LNCaP clone FGC (cell line): ENCODE data around the gene NRCAM.

Source experiments
- DNase-seq: peaks from one replicate; pipeline ENCODE4 v3.0.0-alpha.2; 2011; ENCODE audit warnings: low read depth
- H3K4me3 ChIP-seq: 2 replicates; pipeline ENCODE4 v1.5.1; 2011; ENCODE audit warnings: mild to moderate bottlenecking, low read depth, low read length, control low read depth
- TF ChIP-seq, protein P1 (sequence below): IDR thresholded peaks from 2 replicates; pipeline ENCODE4 v1.5.1; 2012; ENCODE audit warnings: mild to moderate bottlenecking; ENCODE audit not compliant: control insufficient read depth, insufficient read depth; ENCODE audit errors: extremely low read depth

Gene NRCAM

DNA sequence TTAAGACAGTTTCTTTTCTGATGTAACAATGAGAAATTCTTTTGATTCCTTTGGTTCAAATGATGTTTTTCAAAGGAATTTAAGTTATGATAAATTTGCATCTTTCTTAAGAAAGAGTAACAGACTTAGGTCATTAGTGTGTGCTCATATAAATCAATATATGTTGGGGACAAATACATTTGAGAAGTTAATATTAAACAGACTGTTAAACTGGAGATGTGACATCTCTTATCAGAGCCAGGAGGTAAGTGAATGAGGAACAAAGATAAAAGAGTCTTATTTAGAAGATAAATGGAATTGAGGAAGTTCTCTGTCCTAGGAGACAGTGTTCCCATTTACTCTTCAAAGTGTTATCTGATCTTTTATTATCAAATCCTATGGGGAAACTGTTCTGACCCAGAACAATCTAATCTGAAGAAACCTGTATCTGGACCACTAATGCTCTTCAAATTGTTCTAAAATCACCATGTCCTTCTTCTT, 221.2 kb downstream of the NRCAM start:
- DNase-seq = no peak
- TF ChIP-seq, protein P1, sequence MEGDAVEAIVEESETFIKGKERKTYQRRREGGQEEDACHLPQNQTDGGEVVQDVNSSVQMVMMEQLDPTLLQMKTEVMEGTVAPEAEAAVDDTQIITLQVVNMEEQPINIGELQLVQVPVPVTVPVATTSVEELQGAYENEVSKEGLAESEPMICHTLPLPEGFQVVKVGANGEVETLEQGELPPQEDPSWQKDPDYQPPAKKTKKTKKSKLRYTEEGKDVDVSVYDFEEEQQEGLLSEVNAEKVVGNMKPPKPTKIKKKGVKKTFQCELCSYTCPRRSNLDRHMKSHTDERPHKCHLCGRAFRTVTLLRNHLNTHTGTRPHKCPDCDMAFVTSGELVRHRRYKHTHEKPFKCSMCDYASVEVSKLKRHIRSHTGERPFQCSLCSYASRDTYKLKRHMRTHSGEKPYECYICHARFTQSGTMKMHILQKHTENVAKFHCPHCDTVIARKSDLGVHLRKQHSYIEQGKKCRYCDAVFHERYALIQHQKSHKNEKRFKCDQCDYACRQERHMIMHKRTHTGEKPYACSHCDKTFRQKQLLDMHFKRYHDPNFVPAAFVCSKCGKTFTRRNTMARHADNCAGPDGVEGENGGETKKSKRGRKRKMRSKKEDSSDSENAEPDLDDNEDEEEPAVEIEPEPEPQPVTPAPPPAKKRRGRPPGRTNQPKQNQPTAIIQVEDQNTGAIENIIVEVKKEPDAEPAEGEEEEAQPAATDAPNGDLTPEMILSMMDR = no peak

DNA sequence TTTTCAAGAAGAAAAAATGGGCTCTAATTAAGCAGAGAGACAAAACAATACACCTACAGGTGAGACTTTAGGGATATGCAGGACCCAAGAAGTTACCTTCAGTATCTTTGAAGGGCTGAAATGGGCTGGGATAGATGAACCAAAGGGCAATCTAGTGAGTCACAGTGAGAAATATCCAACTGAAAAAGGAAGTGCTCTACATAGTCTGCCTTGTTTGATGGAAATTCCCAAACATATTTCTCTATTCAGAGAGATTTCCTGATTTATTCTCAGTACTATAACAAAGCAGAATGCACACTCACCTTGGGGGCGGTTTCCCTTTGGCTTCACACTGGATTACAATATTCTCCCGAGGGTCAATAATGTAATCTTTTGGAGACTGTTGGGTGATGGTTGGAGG, 222.0 kb downstream of the NRCAM start:
- H3K4me3 ChIP-seq = no peak overlapping the region
- TF ChIP-seq, protein P1 = no peak
- DNase-seq = no peak

More for the DNA sequence above, 221.2 kb downstream of the NRCAM start:
- H3K4me3 ChIP-seq = no peak overlapping the region

DNA sequence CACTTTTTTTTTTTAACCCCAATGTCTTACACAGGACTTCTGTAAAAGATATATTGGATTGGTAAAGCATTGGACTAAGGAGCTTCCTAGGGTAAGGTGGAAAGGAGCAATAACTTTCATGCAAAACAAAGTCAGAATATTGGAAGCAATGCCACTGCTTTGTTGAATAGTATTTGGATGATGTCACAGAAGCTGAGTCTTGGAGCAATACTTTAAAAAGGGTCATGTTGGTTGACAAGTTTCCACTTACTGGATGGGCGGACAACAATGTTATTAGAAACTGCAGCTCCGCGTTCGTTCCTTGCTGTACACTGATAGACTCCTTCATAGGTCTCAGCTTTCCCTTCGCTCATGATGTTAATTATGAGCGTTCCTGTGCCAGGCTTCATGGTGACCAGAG, 224.2 kb downstream of the NRCAM start:
- no peak overlapping the region for H3K4me3 ChIP-seq
- TF ChIP-seq, protein P1 = no peak
- DNase-seq = no peak

DNA sequence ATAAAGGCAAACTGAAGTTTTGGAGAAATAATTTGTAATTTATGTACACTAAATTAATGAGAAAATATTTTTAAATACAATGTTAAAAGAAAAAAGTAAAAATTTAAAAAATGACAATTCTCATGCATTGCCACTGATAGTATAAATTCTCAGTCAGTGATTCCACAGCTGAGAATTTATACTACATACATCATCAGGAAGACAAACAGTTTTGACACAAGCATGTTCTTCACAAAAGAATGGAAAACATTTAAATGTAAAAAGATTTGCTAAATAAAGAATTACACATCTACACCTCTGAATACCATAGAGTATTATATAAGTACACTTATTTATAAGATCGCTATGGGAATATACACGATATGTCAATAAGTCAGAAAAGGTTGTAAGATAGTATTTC, 225.0 kb downstream of the NRCAM start:
- no peak for DNase-seq
- TF ChIP-seq, protein P1 = no peak
- no peak overlapping the region for H3K4me3 ChIP-seq

DNA sequence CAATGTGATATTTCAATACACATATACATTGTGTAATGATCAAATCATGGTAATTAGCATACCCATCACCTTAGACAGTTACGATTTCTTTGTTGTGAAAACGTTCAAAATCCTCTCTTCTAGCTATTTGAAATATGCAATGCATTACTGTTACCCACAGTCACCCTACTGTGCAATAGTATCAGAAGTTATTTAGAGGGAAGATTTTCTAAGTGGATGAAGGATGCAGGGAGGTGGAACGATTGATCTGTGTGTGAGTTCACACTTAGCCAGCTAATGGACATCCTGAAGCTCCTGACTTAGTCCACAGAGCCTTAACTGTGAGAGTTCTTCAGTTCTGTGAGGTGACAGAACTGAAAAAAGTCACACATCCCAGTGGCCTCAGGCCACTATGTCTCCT, 228.9 kb downstream of the NRCAM start:
- TF ChIP-seq, protein P1 = no peak
- no peak for DNase-seq
- H3K4me3 ChIP-seq = no peak overlapping the region

DNA sequence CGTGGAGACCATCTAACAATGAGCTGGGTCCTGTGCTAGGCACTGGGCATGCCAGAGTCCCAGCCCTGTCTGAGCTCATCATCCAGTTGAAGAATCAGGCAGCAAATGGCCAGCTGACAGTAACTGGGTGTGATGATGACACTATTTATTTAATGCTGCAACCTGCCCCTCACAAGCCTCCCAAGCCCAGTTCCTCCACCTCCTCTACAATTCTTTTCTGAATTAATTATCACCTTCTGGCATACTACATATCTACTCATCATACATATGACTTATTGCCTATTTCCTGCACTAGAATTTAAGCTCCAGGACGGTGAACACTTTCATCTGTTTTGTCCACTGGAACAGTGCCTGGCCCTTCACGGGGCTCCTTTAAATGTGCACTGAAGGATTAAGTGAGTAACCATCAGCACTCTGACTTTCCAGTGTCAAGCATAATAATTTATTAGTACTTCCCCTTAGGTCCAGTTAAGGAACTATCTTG, 229.4 kb downstream of the NRCAM start:
- DNase-seq = no peak
- no peak overlapping the region for H3K4me3 ChIP-seq
- TF ChIP-seq, protein P1 = no peak

DNA sequence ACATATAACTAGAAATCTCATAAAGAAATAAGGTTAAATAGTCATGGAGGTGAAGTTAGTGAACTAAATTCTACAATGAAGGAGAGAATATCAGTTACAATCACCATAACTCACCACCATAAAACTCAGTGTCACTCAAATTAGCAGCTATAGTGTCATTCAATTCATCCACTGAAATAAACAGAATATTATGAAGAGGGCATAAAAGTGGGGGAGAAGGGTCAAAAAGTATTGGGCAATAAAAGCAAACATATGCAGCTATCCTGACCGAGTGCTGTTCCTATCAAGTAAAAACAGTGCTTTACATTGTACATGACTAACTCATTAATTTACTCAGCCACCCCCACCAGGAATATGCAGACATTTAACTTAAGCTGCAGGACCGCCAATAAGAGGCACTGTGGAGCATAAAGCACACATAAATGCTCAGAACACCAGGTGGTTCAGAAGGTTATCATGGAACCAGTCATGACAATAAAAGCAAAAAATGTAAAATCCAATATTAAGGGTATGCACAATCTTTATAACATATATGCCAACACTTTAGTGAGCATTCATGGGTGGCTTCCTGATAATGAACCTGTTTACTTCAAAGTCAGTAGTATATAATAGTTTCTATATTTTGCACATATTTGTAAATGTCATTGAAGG, 230.6 kb downstream of the NRCAM start:
- DNase-seq = no peak
- H3K4me3 ChIP-seq = no peak overlapping the region
- TF ChIP-seq, protein P1 = no peak
